ENCODE results near the gene THBS4.

DNA sequence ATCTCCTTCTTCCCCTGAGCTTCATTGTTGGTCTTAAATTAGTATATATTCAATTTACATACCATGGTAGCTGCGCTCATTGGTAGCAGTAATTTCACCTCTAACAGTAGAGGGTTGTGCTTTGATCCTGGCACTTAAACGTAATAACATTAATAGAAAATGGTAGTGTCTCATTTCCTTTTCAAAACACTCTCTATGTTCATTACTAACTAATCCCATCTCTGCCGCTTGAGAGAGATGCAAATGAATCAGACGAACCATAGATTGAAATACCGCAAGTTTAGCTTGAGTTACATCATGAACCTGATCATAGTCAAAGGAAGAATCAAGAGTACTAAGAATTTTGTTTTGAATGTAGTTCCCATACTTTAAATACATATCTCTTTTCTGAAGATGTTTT lies 2.2 kb downstream of the THBS4 start:
- TF ChIP-seq, protein P1, sequence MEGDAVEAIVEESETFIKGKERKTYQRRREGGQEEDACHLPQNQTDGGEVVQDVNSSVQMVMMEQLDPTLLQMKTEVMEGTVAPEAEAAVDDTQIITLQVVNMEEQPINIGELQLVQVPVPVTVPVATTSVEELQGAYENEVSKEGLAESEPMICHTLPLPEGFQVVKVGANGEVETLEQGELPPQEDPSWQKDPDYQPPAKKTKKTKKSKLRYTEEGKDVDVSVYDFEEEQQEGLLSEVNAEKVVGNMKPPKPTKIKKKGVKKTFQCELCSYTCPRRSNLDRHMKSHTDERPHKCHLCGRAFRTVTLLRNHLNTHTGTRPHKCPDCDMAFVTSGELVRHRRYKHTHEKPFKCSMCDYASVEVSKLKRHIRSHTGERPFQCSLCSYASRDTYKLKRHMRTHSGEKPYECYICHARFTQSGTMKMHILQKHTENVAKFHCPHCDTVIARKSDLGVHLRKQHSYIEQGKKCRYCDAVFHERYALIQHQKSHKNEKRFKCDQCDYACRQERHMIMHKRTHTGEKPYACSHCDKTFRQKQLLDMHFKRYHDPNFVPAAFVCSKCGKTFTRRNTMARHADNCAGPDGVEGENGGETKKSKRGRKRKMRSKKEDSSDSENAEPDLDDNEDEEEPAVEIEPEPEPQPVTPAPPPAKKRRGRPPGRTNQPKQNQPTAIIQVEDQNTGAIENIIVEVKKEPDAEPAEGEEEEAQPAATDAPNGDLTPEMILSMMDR (IDR thresholded peaks at IDR 0.05) = no peak
- no peak for TF ChIP-seq POLR2A (IDR thresholded peaks at IDR 0.05)
